NCI-H128 (cell line): Measurements from ENCODE around the gene AK4.
"Not testable (repeated sequence)": the region's sequence is repeated elsewhere in the genome, so short reads cannot be mapped to it uniquely, and the experiment has no call there.

Experiments used
- DNase-seq: peaks from one replicate; lab custom pipeline; 2025; ENCODE audit not compliant: unreplicated experiment; lab: John Stamatoyannopoulos, UW

Gene AK4

GRCh38 chr1:65148178-65148547, at the start of gene AK4:
Gene AK4, plus strand, starts transcription at chr1:65148203. Its CDS starts 205 bp downstream, at chr1:65148408.
- not testable (repeated sequence) for DNase-seq

- DNase-seq, result no peak
Measured at GRCh38 chr1:65103807-65104206, 44.2 kb upstream of the AK4 start.

- DNase-seq, result no peak
Measured at GRCh38 chr1:65104854-65105534, 43.0 kb upstream of the AK4 start.

- DNase-seq, result no peak
Measured at GRCh38 chr1:65105596-65105995, 42.4 kb upstream of the AK4 start.

- no peak for DNase-seq
Measured at GRCh38 chr1:65108025-65108642, 39.9 kb upstream of the AK4 start.

- DNase-seq, result no peak
Measured at GRCh38 chr1:65109487-65109886, 38.5 kb upstream of the AK4 start.

GRCh38 chr1:65112811-65113210, 35.2 kb upstream of the AK4 start:
- DNase-seq, result no peak

- DNase-seq, result no peak
Measured at GRCh38 chr1:65113298-65113697, 34.7 kb upstream of the AK4 start.

- DNase-seq, result peak; percentile 9
Measured at GRCh38 chr1:65114322-65114721, 33.7 kb upstream of the AK4 start.

- DNase-seq, result no peak
Measured at GRCh38 chr1:65119951-65120350, 28.1 kb upstream of the AK4 start.

GRCh38 chr1:65129104-65129503, 18.9 kb upstream of the AK4 start:
- DNase-seq, result not testable (repeated sequence)

- no peak for DNase-seq
Measured at GRCh38 chr1:65138524-65138923, 9.5 kb upstream of the AK4 start.

- DNase-seq, result not testable (repeated sequence)
Measured at GRCh38 chr1:65139793-65140192, 8.2 kb upstream of the AK4 start.

GRCh38 chr1:65141394-65141793, 6.6 kb upstream of the AK4 start:
- DNase-seq, result no peak

GRCh38 chr1:65141918-65142317, 6.1 kb upstream of the AK4 start:
- DNase-seq, result no peak

- not testable (repeated sequence) for DNase-seq
Measured at GRCh38 chr1:65143112-65143658, 4.8 kb upstream of the AK4 start.

GRCh38 chr1:65146908-65147423, 1.0 kb upstream of the AK4 start:
- DNase-seq, result no peak

GRCh38 chr1:65147424-65148177, 402 bp upstream of the AK4 start:
- peak; percentile 9 for DNase-seq

- peak; percentile 39 for DNase-seq
Measured at GRCh38 chr1:65148548-65149350, 746 bp downstream of the AK4 start.

GRCh38 chr1:65149351-65150107, 1.5 kb downstream of the AK4 start:
- DNase-seq, result peak; percentile 34
